Nephron progenitor cell (in vitro differentiated cells): ENCODE measurements around the gene GABRG3.

Source experiments
- DNase-seq: peaks from one replicate; pipeline ENCODE4 v3.0.0; 2021
- H3K27ac Mint-ChIP-seq: 2 replicates; pipeline ENCODE4 v1.8.0; 2021; ENCODE audit warnings: mild to moderate bottlenecking, moderate library complexity, mixed read lengths
- H3K27me3 Mint-ChIP-seq: 2 replicates; pipeline ENCODE4 v1.8.0; 2021; ENCODE audit warnings: mild to moderate bottlenecking, low read depth, mixed read lengths; ENCODE audit not compliant: poor library complexity
- H3K36me3 Mint-ChIP-seq: 2 replicates; pipeline ENCODE4 v1.8.0; 2021; ENCODE audit warnings: low read depth, mixed read lengths
- H3K4me1 Mint-ChIP-seq: 2 replicates; pipeline ENCODE4 v1.8.0; 2021; ENCODE audit warnings: mixed read lengths
- H3K4me3 Mint-ChIP-seq: 2 replicates; pipeline ENCODE4 v1.8.0; 2021; ENCODE audit warnings: mild to moderate bottlenecking, moderate library complexity, mixed read lengths
- H3K9me3 Mint-ChIP-seq: 2 replicates; pipeline ENCODE4 v1.8.0; 2021; ENCODE audit warnings: mild to moderate bottlenecking, moderate library complexity, mixed read lengths
- CTCF ChIP-seq: fragments of 200-600 bp; sonication (generic); IDR thresholded peaks from 2 replicates; pipeline ENCODE4 v1.5.0; 2021; ENCODE audit warnings: antibody characterized with exemption

Gene GABRG3

GRCh38 chr15:27457766-27458165 is 486.8 kb downstream of the GABRG3 start:
- TF ChIP-seq CTCF: no peak
- no peaks in the 10 kb centered on the region for H3K36me3 Mint-ChIP-seq
- H3K27me3 Mint-ChIP-seq: peaks cover 13% of the 10 kb centered on the region
- H3K27ac Mint-ChIP-seq: no peak overlapping the region
- peaks cover 6% of the 10 kb centered on the region for H3K9me3 Mint-ChIP-seq
- no peak for DNase-seq
- H3K4me1 Mint-ChIP-seq: peaks cover 4% of the 10 kb centered on the region
- no peak overlapping the region for H3K4me3 Mint-ChIP-seq

GRCh38 chr15:27458345-27459084 is 487.5 kb downstream of the GABRG3 start:
- peaks cover 13% of the 10 kb centered on the region for H3K27me3 Mint-ChIP-seq
- H3K27ac Mint-ChIP-seq: no peak overlapping the region
- no peak for DNase-seq

GRCh38 chr15:27459836-27460235 is 488.9 kb downstream of the GABRG3 start:
- Mint-ChIP-seq H3K27me3 (peaks cover 13% of the 10 kb centered on the region), H3K4me1 (peaks cover 14% of the 10 kb centered on the region), H3K36me3 (no peaks in the 10 kb centered on the region), H3K27ac (no peak overlapping the region), H3K4me3 (no peak overlapping the region), H3K9me3 (peaks cover 6% of the 10 kb centered on the region)
- no peak for TF ChIP-seq CTCF
- DNase-seq: no peak

More at GRCh38 chr15:27458345-27459084, 487.5 kb downstream of the GABRG3 start:
- H3K36me3 Mint-ChIP-seq: no peaks in the 10 kb centered on the region
- peaks cover 8% of the 10 kb centered on the region for H3K4me1 Mint-ChIP-seq
- no peak overlapping the region for H3K4me3 Mint-ChIP-seq
- no peak for TF ChIP-seq CTCF
- H3K9me3 Mint-ChIP-seq: peaks cover 6% of the 10 kb centered on the region

- TF ChIP-seq CTCF: no peak
- H3K9me3 Mint-ChIP-seq: peaks cover 6% of the 10 kb centered on the region
- H3K27ac Mint-ChIP-seq: no peak overlapping the region
- DNase-seq: no peak
- no peaks in the 10 kb centered on the region for H3K36me3 Mint-ChIP-seq
- H3K27me3 Mint-ChIP-seq: peaks cover 13% of the 10 kb centered on the region
- H3K4me1 Mint-ChIP-seq: peaks cover 14% of the 10 kb centered on the region
- H3K4me3 Mint-ChIP-seq: no peak overlapping the region
Observed at GRCh38 chr15:27461181-27461580, 490.2 kb downstream of the GABRG3 start.

GRCh38 chr15:27463525-27464088 is 492.6 kb downstream of the GABRG3 start:
- H3K27ac Mint-ChIP-seq: no peak overlapping the region
- H3K9me3 Mint-ChIP-seq: peaks cover 6% of the 10 kb centered on the region
- no peaks in the 10 kb centered on the region for H3K36me3 Mint-ChIP-seq
- no peak for DNase-seq
- H3K4me1 Mint-ChIP-seq: peaks cover 14% of the 10 kb centered on the region
- peaks cover 7% of the 10 kb centered on the region for H3K27me3 Mint-ChIP-seq
- TF ChIP-seq CTCF: no peak
- H3K4me3 Mint-ChIP-seq: no peak overlapping the region
